SK-N-MC (cell line): ENCODE data around the gene DONSON.

Source experiments
- EZH2 ChIP-seq: fragments of 200-600 bp; sonication (generic); IDR thresholded peaks from one replicate; pipeline ENCODE4 v1.6.1; 2017; ENCODE audit warnings: antibody characterized with exemption
- POLR2AphosphoS5 ChIP-seq: IDR thresholded peaks from 2 replicates; pipeline ENCODE4 v1.6.1; 2012; ENCODE audit warnings: mild to moderate bottlenecking, low read depth, low read length, borderline replicate concordance

DNA sequence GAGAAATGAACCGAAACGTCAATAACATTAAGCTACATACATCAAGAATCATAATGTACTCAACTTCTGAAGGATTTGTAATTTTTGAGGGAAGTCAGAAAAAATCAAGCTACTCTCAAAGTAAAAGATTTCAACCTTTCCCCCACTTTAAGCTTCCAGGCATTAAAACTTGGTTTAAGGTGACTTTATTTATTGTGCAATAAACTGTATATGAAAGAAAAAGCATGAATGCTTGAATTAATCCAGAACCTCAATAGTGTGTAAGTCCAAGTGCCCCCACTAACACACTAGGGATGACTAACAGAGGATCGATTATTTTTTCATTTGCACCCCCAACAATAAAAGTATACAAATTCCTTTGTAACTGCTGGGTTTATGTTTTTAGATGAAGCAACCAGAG is 57.5 kb downstream of the DONSON start:
- TF ChIP-seq EZH2 (no peak), POLR2AphosphoS5 (no peak)
